ENCODE measurements around the gene WDR6. TPM values are rescaled to one million over a fixed set of nuclear protein-coding genes. Genes with fewer than 3 reads are reported as not detected.

Gene WDR6
- total and polyA plus RNA-seq, 10 of the 15 experiments (the other 5 are each of a cell fraction or from before 2014, with no cell fraction given), result 21.3 to 169 (median 107) TPM

- RAD21 ChIA-PET (ENCODE audit: unreplicated experiment), result no interaction called here
- intact Hi-C loops (cut with micrococcal nuclease; ENCODE audit: unreplicated experiment), result no loop called here
- TF ChIP-seq USF2 (IDR thresholded peaks at IDR 0.05; ENCODE audit: borderline replicate concordance, low read depth, low read length) (no peak), DPF2 (IDR thresholded peaks at IDR 0.05) (no peak), BACH1 (IDR thresholded peaks at IDR 0.05; ENCODE audit: borderline replicate concordance) (no peak), CEBPB (IDR thresholded peaks at IDR 0.05; ENCODE audit: borderline replicate concordance in 1 of 2, low read depth in 2 of 2, low read length in 2 of 2) (no peak), CREB1 (IDR thresholded peaks at IDR 0.05; ENCODE audit: low read depth) (no peak), PRDM15 (CRISPR knock-in tag; IDR thresholded peaks at IDR 0.05) (no peak), ATF3 (IDR thresholded peaks at IDR 0.05; ENCODE audit: borderline replicate concordance, extremely low read depth, low read depth, low read length) (no peak), ZBTB40 (IDR thresholded peaks at IDR 0.05; ENCODE audit: borderline replicate concordance) (no peak), ASH2L (IDR thresholded peaks at IDR 0.05; ENCODE audit: borderline replicate concordance, low read depth) (no peak), NBN (IDR thresholded peaks at IDR 0.05) (no peak), STAT3 (IDR thresholded peaks at IDR 0.05; ENCODE audit: low read depth, low read length) (no peak)
- CTCF ChIA-PET, result interaction anchor here (0.6 to 2.7 kb wide), 3 partner anchors 12 to 551 kb away, joined by 3 to 14 read pairs (median 5); no protein-coding TSS in a partner anchor
- Histone ChIP-seq H3K9me3 (replicated peaks; ENCODE audit: control insufficient read depth, insufficient read depth, low read length) (no peaks in the 10 kb centered on the region), H3K36me3 (ENCODE audit: control insufficient read depth in 2 of 2, insufficient read depth in 2 of 2, low read length in 1 of 2) (peaks cover 19 to 51% of the 10 kb centered on the region in 2 experiments), H3K79me2 (ENCODE audit: control insufficient read depth, insufficient read depth, low read length) (no peaks in the 10 kb centered on the region), H3K9ac (ENCODE audit: control insufficient read depth, insufficient read depth, low read length) (no peak overlapping the region), H4K20me1 (ENCODE audit: control insufficient read depth, insufficient read depth) (no peaks in the 10 kb centered on the region), H3K27me3 (replicated peaks in 1 of 2; ENCODE audit: control insufficient read depth in 2 of 2, insufficient read depth in 2 of 2, low read length in 1 of 2) (no peaks in the 10 kb centered on the region), H3K4me3 (no peak overlapping the region), H2AFZ (ENCODE audit: control insufficient read depth, low read depth, low read length) (no peak overlapping the region), H3K4me1 (ENCODE audit: control insufficient read depth, insufficient read depth, low read length) (no peaks in the 10 kb centered on the region), H3K4me2 (ENCODE audit: control insufficient read depth, insufficient read depth) (no peak overlapping the region), H3K27ac (ENCODE audit: control insufficient read depth, insufficient read depth) (no peak overlapping the region)
- WGBS (ENCODE audit: insufficient coverage, insufficient replicate concordance, low lambda C conversion rate, missing lambda C conversion rate), result 95% methylated on average over 10 of the region's 10 CpGs
- ATAC-seq, result no peak
- SMC1A ChIA-PET (ENCODE audit: uncharacterized antibody, unreplicated experiment), result no interaction called here
- no peak for FAIRE-seq
- in situ Hi-C loops (cut with MboI), result no loop called here
- BruUV-seq (replicated peaks), result no TSS peak
- no peak for DNase-seq (ENCODE audit: low read depth, low spot score)
- POLR2A ChIA-PET, result interaction anchor here (0.7 to 1.2 kb wide), 2 partner anchors 9 to 123 kb away, joined by 3 read pairs; no protein-coding TSS in a partner anchor
Observed at GRCh38 chr3:48974076-48974864, 32.9 kb upstream of the WDR6 start.
